BJ (cell line): ENCODE data around the gene CNTN5. TPM values are rescaled to one million over a fixed set of nuclear protein-coding genes. Genes with fewer than 3 reads are reported as not detected.

ENCODE experiments used
- CTCF ChIA-PET: fragments of 350-600 bp; formaldehyde crosslinking; extraction: SDS; loops from one replicate; lab custom pipeline; 2021; ENCODE audit warnings: antibody characterized with exemption, inconsistent platforms; lab: Yijun Ruan, JAX
- POLR2A ChIA-PET: fragments of 300-600 bp; sonication (Branson Sonifier 250); formaldehyde crosslinking; extraction: SDS; loops from one replicate; lab custom pipeline; 2021; ENCODE audit warnings: antibody characterized with exemption; lab: Charles Lee
- DNase-seq: peaks from one replicate; pipeline ENCODE4 v3.0.0-alpha.2; 2011; ENCODE audit warnings: low read depth
- H3K27me3 ChIP-seq: 2 replicates; pipeline ENCODE4 v1.6.0; 2011; ENCODE audit warnings: low read length; ENCODE audit not compliant: control insufficient read depth, insufficient read depth
- H3K36me3 ChIP-seq: 2 replicates; pipeline ENCODE4 v1.5.1; 2011; ENCODE audit warnings: low read length; ENCODE audit not compliant: control insufficient read depth, insufficient read depth
- H3K4me3 ChIP-seq: 2 replicates; pipeline ENCODE4 v1.5.1; 2011; ENCODE audit warnings: low read depth, mild to moderate bottlenecking, control low read depth, low read length
- CTCF ChIP-seq: IDR thresholded peaks from 2 replicates; pipeline ENCODE4 v1.5.1; 2011; ENCODE audit warnings: low read depth, mild to moderate bottlenecking, control low read depth, inconsistent platforms, low read length, moderate library complexity; ENCODE audit not compliant: insufficient read depth
- polyA plus RNA-seq: library from polyadenylated mRNA; depleted of rRNA; stranded (reverse); fragments of >200 nt; gene quantifications from 2 replicates; pipeline ENCODE4 v1.2.3, GENCODE V29; 2011

The CNTN5 gene
- polyA plus RNA-seq, 1 experiment: not detected

GRCh38 chr11:99198215-99198614 lies 177.5 kb downstream of the CNTN5 start:
- POLR2A ChIA-PET: no interaction called here

GRCh38 chr11:99199341-99199740 lies 178.6 kb downstream of the CNTN5 start:
- Histone ChIP-seq H3K36me3 (no peaks in the 10 kb centered on the region), H3K27me3 (no peaks in the 10 kb centered on the region), H3K4me3 (no peak overlapping the region)
- no peak for TF ChIP-seq CTCF
- POLR2A ChIA-PET: no interaction called here
- CTCF ChIA-PET: no interaction called here
- no peak for DNase-seq

More at GRCh38 chr11:99198215-99198614, 177.5 kb downstream of the CNTN5 start:
- TF ChIP-seq CTCF: no peak
- Histone ChIP-seq H3K4me3 (no peak overlapping the region), H3K27me3 (no peaks in the 10 kb centered on the region), H3K36me3 (no peaks in the 10 kb centered on the region)
- no peak for DNase-seq
- CTCF ChIA-PET: no interaction called here

GRCh38 chr11:99200720-99201119 lies 180.0 kb downstream of the CNTN5 start:
- H3K36me3 ChIP-seq: no peaks in the 10 kb centered on the region
- DNase-seq: no peak
- H3K27me3 ChIP-seq: no peaks in the 10 kb centered on the region
- no peak for TF ChIP-seq CTCF
- no peak overlapping the region for H3K4me3 ChIP-seq
- POLR2A ChIA-PET: no interaction called here
- CTCF ChIA-PET: no interaction called here

GRCh38 chr11:99208813-99209212 lies 188.1 kb downstream of the CNTN5 start:
- Histone ChIP-seq H3K27me3 (no peaks in the 10 kb centered on the region), H3K36me3 (no peaks in the 10 kb centered on the region), H3K4me3 (no peak overlapping the region)
- no peak for TF ChIP-seq CTCF
- no peak for DNase-seq
- ChIA-PET POLR2A (no interaction called here), CTCF (no interaction called here)

GRCh38 chr11:99229544-99229943 lies 208.8 kb downstream of the CNTN5 start:
- DNase-seq: no peak
- TF ChIP-seq CTCF: no peak
- Histone ChIP-seq H3K36me3 (no peaks in the 10 kb centered on the region), H3K4me3 (no peak overlapping the region), H3K27me3 (no peaks in the 10 kb centered on the region)
- CTCF ChIA-PET: no interaction called here
- POLR2A ChIA-PET: no interaction called here
